Kidney (tissue), 14 donors: ENCODE results near the gene C20orf204. TPM values are rescaled to one million over a fixed set of nuclear protein-coding genes. Genes with fewer than 3 reads are reported as not detected.
A peak's percentile ranks its signal among the peaks of the same experiment; 100 is the strongest.

Experiments used
- DNase-seq, 5 donors: peaks; one replicate each; pipeline ENCODE4 v3.0.0-alpha.2; 2013 to 2020
- FAIRE-seq: peaks from 2 replicates; lab custom pipeline; 2012; peaks lifted over from hg19 to GRCh38; lab: Jason Lieb, UNC
- H3K27ac ChIP-seq, 2 donors: one replicate each; pipeline ENCODE4 v1.7.0; 2013; ENCODE audit warnings: low read depth in 2 of 2, low read length in 2 of 2, inconsistent platforms in 1 of 2
- H3K27me3 ChIP-seq: one replicate; pipeline ENCODE4 v1.7.1; 2013; ENCODE audit warnings: low read length, inconsistent platforms; ENCODE audit not compliant: control insufficient read depth, insufficient read depth
- H3K36me3 ChIP-seq, 3 donors: one replicate each; pipeline versions ENCODE4 v1.7.0 to v1.7.1; 2013; ENCODE audit warnings: low read length in 3 of 3, control low read depth in 1 of 3, inconsistent platforms in 1 of 3; ENCODE audit not compliant: insufficient read depth in 3 of 3, control insufficient read depth in 2 of 3
- H3K4me1 ChIP-seq, 3 donors: one replicate each; pipeline versions ENCODE4 v1.7.0 to v1.7.1; 2013; ENCODE audit warnings: low read length in 3 of 3, inconsistent platforms in 1 of 3, low read depth in 1 of 3; ENCODE audit not compliant: control insufficient read depth in 2 of 3, insufficient read depth in 2 of 3
- H3K4me3 ChIP-seq, 3 donors: one replicate each; pipeline versions ENCODE4 v1.7.0 to v1.8.1; 2013; ENCODE audit warnings: low read length in 3 of 3, control low read depth in 1 of 3, inconsistent platforms in 1 of 3
- H3K9ac ChIP-seq, 3 donors: one replicate each; pipeline versions ENCODE4 v1.7.0 to v1.7.1; 2013; ENCODE audit warnings: low read length in 3 of 3, control low read depth in 1 of 3, inconsistent platforms in 1 of 3
- H3K9me3 ChIP-seq, 3 donors: one replicate each; pipeline versions ENCODE4 v1.7.0 to v1.7.1; 2013; ENCODE audit warnings: low read length in 3 of 3, control low read depth in 1 of 3, inconsistent platforms in 1 of 3; ENCODE audit not compliant: control insufficient read depth in 2 of 3, insufficient read depth in 1 of 3
- CTCF ChIP-seq: IDR thresholded peaks from 3 replicates; pipeline ENCODE4 v1.5.1; 2012; ENCODE audit warnings: mild to moderate bottlenecking, moderate library complexity, borderline replicate concordance; ENCODE audit not compliant: insufficient read depth; ENCODE audit errors: extremely low read depth
- intact Hi-C: fragments of 100-400 bp; cut with DNase I; formaldehyde crosslinking; loops from one replicate; pipeline ENCODE4 v1.11.1; 2022
- polyA plus RNA-seq: library from polyadenylated mRNA; stranded (reverse); fragments of 350-450 nt; fragmentation: Illumina TruSeq; extraction: RNeasy Lipid Tissue Mini Kit (QIAGEN cat#74804); gene quantifications from one replicate; pipeline ENCODE4 v1.2.3, GENCODE V29; 2014; ENCODE audit warnings: low read depth, low replicate concordance; ENCODE audit not compliant: insufficient read depth
- total RNA-seq: library from RNA; stranded (reverse); fragmentation: NEBNext Ultra II Directional; extraction: Animal tissue kit (Norgen Biotek cat#: 25700); gene quantifications from one replicate; pipeline ENCODE4 v1.2.1, GENCODE V29; 2021
- donor health status: control.
- donor health status: control.
- donor health status: control.
- donor health status: control.
- donor health status: control.
- donor health status: DM: yes; HTN: yes; CAD: no.
- donor health status: Normal renal cell carcinoma (clear cell type).

C20orf204 gene
- total and polyA plus RNA-seq, 2 donors from 2014 or later = 0.75 to 2.4 TPM

- DNase-seq (peak in 4 of 5 donors; percentile 54 to 74 (median 66)), FAIRE-seq (no peak)
- no peak overlapping the region for H3K27ac ChIP-seq
- H3K9me3 ChIP-seq = no peaks in the 10 kb centered on the region
- peaks cover 5 to 41% (median 29%) of the 10 kb centered on the region in 3 donors for H3K36me3 ChIP-seq
- intact Hi-C loops = no loop called here
- no peak overlapping the region for H3K9ac ChIP-seq
- peaks cover 0 to 8% (median 0%) of the 10 kb centered on the region in 3 donors for H3K4me1 ChIP-seq
- no peak for TF ChIP-seq CTCF
- no peak overlapping the region for H3K4me3 ChIP-seq
- no peaks in the 10 kb centered on the region for H3K27me3 ChIP-seq
Observed at GRCh38 chr20:64003960-64004725, 31.8 kb upstream of the C20orf204 start.

- no peak overlapping the region for H3K27ac ChIP-seq
- H3K9me3 ChIP-seq = no peaks in the 10 kb centered on the region
- no peak overlapping the region for H3K4me3 ChIP-seq
- peaks cover 0 to 8% (median 0%) of the 10 kb centered on the region in 3 donors for H3K4me1 ChIP-seq
- H3K9ac ChIP-seq = no peak overlapping the region
- FAIRE-seq (no peak), DNase-seq (no peak)
- H3K27me3 ChIP-seq = no peaks in the 10 kb centered on the region
- intact Hi-C loops = no loop called here
- peaks cover 5 to 44% (median 31%) of the 10 kb centered on the region in 3 donors for H3K36me3 ChIP-seq
- no peak for TF ChIP-seq CTCF
Observed at GRCh38 chr20:64005394-64005793, 30.6 kb upstream of the C20orf204 start.

GRCh38 chr20:64006490-64006889 is 29.5 kb upstream of the C20orf204 start:
- Histone ChIP-seq H3K9me3 (no peaks in the 10 kb centered on the region), H3K36me3 (peaks cover 11 to 48% (median 34%) of the 10 kb centered on the region in 3 donors), H3K27ac (peak overlapping the region; percentile 25 to 48), H3K4me1 (peaks cover 0 to 8% (median 0%) of the 10 kb centered on the region in 3 donors), H3K9ac (no peak overlapping the region), H3K27me3 (no peaks in the 10 kb centered on the region), H3K4me3 (no peak overlapping the region)
- FAIRE-seq (no peak), DNase-seq (no peak)
- intact Hi-C loops = no loop called here
- no peak for TF ChIP-seq CTCF
